HCT116 (cell line): ENCODE data around the gene DOK6. TPM values are rescaled to one million over a fixed set of nuclear protein-coding genes. Genes with fewer than 3 reads are reported as not detected.

ENCODE experiments used
- ATAC-seq: fragments of 200-7000 bp; cut with Tn5 transposase; 2 replicates; pipeline ENCODE4 v1.9.1; 2020; ENCODE audit warnings: mild to moderate bottlenecking, moderate library complexity
- BruUV-seq: library from RNA; stranded (reverse); fragments of 400-500 nt; replicated peaks from 2 replicates; lab custom pipeline; 2021; lab: Mats Ljungman, UMichigan
- CTCF ChIA-PET: fragments of 300-600 bp; sonication (Branson Sonifier 250); formaldehyde crosslinking; loops from one replicate; lab custom pipeline; 2021; ENCODE audit warnings: antibody characterized with exemption; lab: Charles Lee
- POLR2A ChIA-PET: fragments of 300-600, 350-600 bp; sonication (Branson Sonifier 250); formaldehyde crosslinking; loops from one replicate; lab custom pipeline; 2021; ENCODE audit warnings: antibody characterized with exemption; lab: Charles Lee
- RAD21 ChIA-PET, 2 experiments: fragments of 300-600 bp; sonication (Branson Sonifier 250); formaldehyde crosslinking; loops; one replicate each; lab custom pipeline; 2023; ENCODE audit warnings: low total read pairs in 2 of 2; ENCODE audit not compliant: uncharacterized antibody in 2 of 2, unreplicated experiment in 2 of 2, low non-redundant PET in 1 of 2; lab: Charles Lee
- DNase-seq: peaks from one replicate; pipeline ENCODE4 v3.0.0-alpha.2; 2010; ENCODE audit warnings: low read depth, low spot score
- H2AFZ ChIP-seq: fragments of 200-600 bp; shearing (Covaris generic), sonication (generic); 2 replicates; pipeline ENCODE4 v1.6.1; 2017; ENCODE audit warnings: low read depth, mixed run types, mixed read lengths, antibody characterized with exemption, low read length; ENCODE audit not compliant: poor library complexity, severe bottlenecking
- H3K27ac ChIP-seq: 2 replicates; pipeline ENCODE4 v1.5.1; 2012; ENCODE audit warnings: low read depth, low read length
- H3K27me3 ChIP-seq: fragments of 200-600 bp; sonication (generic); 2 replicates; pipeline ENCODE4 v1.6.1; 2016; ENCODE audit warnings: mixed run types, low read length, mixed read lengths; ENCODE audit not compliant: insufficient read depth
- H3K36me3 ChIP-seq, 2 experiments: fragments of 200-500 bp in 1 of 2; fragments of 200-600 bp in 1 of 2; sonication (Bioruptor generic) in 1 of 2; sonication (generic) in 1 of 2; 2 replicates each; pipeline versions ENCODE4 v1.5.1 to v1.6.1; 2014 to 2016; ENCODE audit warnings: low read length in 2 of 2, inconsistent platforms in 1 of 2, mixed read lengths in 1 of 2, mixed run types in 1 of 2; ENCODE audit not compliant: insufficient read depth in 2 of 2, control insufficient read depth in 1 of 2
- H3K4me1 ChIP-seq, 2 experiments: fragments of 200-600 bp in 1 of 2; sonication (generic) in 1 of 2; 2 replicates each; pipeline versions ENCODE4 v1.5.1 to v1.6.1; 2012 to 2017; ENCODE audit warnings: low read length in 2 of 2, inconsistent platforms in 1 of 2, mild to moderate bottlenecking in 1 of 2, mixed read lengths in 1 of 2, mixed run types in 1 of 2, moderate library complexity in 1 of 2; ENCODE audit not compliant: insufficient read depth in 2 of 2, control insufficient read depth in 1 of 2
- H3K4me2 ChIP-seq: fragments of 200-600 bp; sonication (generic); 2 replicates; pipeline ENCODE4 v1.6.1; 2017; ENCODE audit warnings: mixed run types, low read length, mixed read lengths
- H3K4me3 ChIP-seq, 2 experiments: fragments of 200-600 bp in 1 of 2; sonication (generic) in 1 of 2; replicated peaks in 1 of 2; 2 replicates each; pipeline ENCODE4 v1.5.1; 2011 to 2016; ENCODE audit warnings: low read length in 2 of 2, control low read depth in 1 of 2, low read depth in 1 of 2, mild to moderate bottlenecking in 1 of 2, mixed read lengths in 1 of 2, mixed run types in 1 of 2
- H3K79me2 ChIP-seq: fragments of 200-600 bp; sonication (generic); 2 replicates; pipeline ENCODE4 v1.6.1; 2017; ENCODE audit warnings: mild to moderate bottlenecking, mixed run types, low read length, moderate library complexity, mixed read lengths; ENCODE audit not compliant: insufficient read depth
- H3K9ac ChIP-seq: fragments of 200-600 bp; sonication (generic); 2 replicates; pipeline ENCODE4 v1.6.1; 2016; ENCODE audit warnings: low read length, mixed read lengths
- H3K9me2 ChIP-seq: fragments of 200-600 bp; sonication (generic), shearing (Covaris generic); 2 replicates; pipeline ENCODE4 v1.6.1; 2017; ENCODE audit warnings: mixed run types, mild to moderate bottlenecking, moderate library complexity; ENCODE audit not compliant: insufficient read depth
- H3K9me3 ChIP-seq, 2 experiments: fragments of 200-500 bp in 1 of 2; fragments of 200-600 bp in 1 of 2; sonication (Bioruptor generic) in 1 of 2; sonication (generic) in 1 of 2; 2 replicates each; pipeline ENCODE4 v1.6.1; 2014 to 2017; ENCODE audit warnings: low read length in 2 of 2, mixed read lengths in 2 of 2, inconsistent platforms in 1 of 2, low read depth in 1 of 2, mild to moderate bottlenecking in 1 of 2, mixed run types in 1 of 2, moderate library complexity in 1 of 2; ENCODE audit not compliant: control insufficient read depth in 1 of 2, insufficient read depth in 1 of 2
- H4K20me1 ChIP-seq: fragments of 200-600 bp; sonication (generic), shearing (Covaris generic); 2 replicates; pipeline ENCODE4 v1.6.1; 2017; ENCODE audit warnings: mixed run types, mild to moderate bottlenecking, moderate library complexity; ENCODE audit not compliant: insufficient read depth
- CBX3 ChIP-seq: IDR thresholded peaks from 2 replicates; pipeline ENCODE4 v1.6.1; 2012; ENCODE audit warnings: low read depth
- CEBPB ChIP-seq: IDR thresholded peaks from 2 replicates; pipeline ENCODE4 v1.6.1; 2012; ENCODE audit warnings: low read depth
- ELF1 ChIP-seq: IDR thresholded peaks from 2 replicates; pipeline ENCODE4 v1.6.1; 2012; ENCODE audit warnings: low read depth, borderline replicate concordance
- EZH2 ChIP-seq: fragments of 200-600 bp; sonication (generic); IDR thresholded peaks from 2 replicates; pipeline ENCODE4 v1.6.1; 2017; ENCODE audit warnings: antibody characterized with exemption, mixed run types
- EZH2phosphoT487 ChIP-seq: fragments of 200-600 bp; IDR thresholded peaks from 2 replicates; pipeline ENCODE4 v1.6.1; 2018; ENCODE audit warnings: antibody characterized with exemption, borderline replicate concordance
- FOSL1 ChIP-seq: IDR thresholded peaks from 2 replicates; pipeline ENCODE4 v1.6.1; 2012; ENCODE audit warnings: low read depth
- JUND ChIP-seq: IDR thresholded peaks from 2 replicates; pipeline ENCODE4 v1.6.1; 2012
- POLR2A ChIP-seq: IDR thresholded peaks from 2 replicates; pipeline ENCODE4 v1.7.0; 2011; ENCODE audit warnings: borderline replicate concordance; ENCODE audit not compliant: insufficient read depth, insufficient read length; ENCODE audit errors: extremely low read depth
- POLR2AphosphoS5 ChIP-seq: IDR thresholded peaks from 2 replicates; pipeline ENCODE4 v1.6.1; 2011; ENCODE audit warnings: mild to moderate bottlenecking, low read depth, low read length, moderate library complexity
- RAD21 ChIP-seq: IDR thresholded peaks from 2 replicates; pipeline ENCODE4 v1.6.1; 2012; ENCODE audit warnings: low read depth, mild to moderate bottlenecking
- SIN3A ChIP-seq: IDR thresholded peaks from 2 replicates; pipeline ENCODE4 v1.6.1; 2012; ENCODE audit warnings: low read depth
- SP1 ChIP-seq: IDR thresholded peaks from 2 replicates; pipeline ENCODE4 v1.6.1; 2012; ENCODE audit warnings: low read depth
- SRF ChIP-seq: IDR thresholded peaks from 2 replicates; pipeline ENCODE4 v1.6.1; 2012; ENCODE audit warnings: low read depth
- YY1 ChIP-seq: IDR thresholded peaks from 2 replicates; pipeline ENCODE4 v1.6.1; 2011; ENCODE audit warnings: low read length, low read depth, moderate library complexity, mild to moderate bottlenecking; ENCODE audit not compliant: insufficient replicate concordance; ENCODE audit errors: extremely low read depth
- ZBTB33 ChIP-seq: IDR thresholded peaks from 2 replicates; pipeline ENCODE4 v1.6.1; 2011; ENCODE audit warnings: mild to moderate bottlenecking, low read length, moderate library complexity; ENCODE audit not compliant: insufficient replicate concordance; ENCODE audit errors: extremely low read depth
- ZFX ChIP-seq: fragments of 450-650 bp; IDR thresholded peaks from 2 replicates; pipeline ENCODE4 v1.6.1; 2017
- ZNF274 ChIP-seq: fragments of 200-500 bp; sonication (Bioruptor generic); IDR thresholded peaks from 2 replicates; pipeline ENCODE4 v1.6.1; 2014; ENCODE audit warnings: mild to moderate bottlenecking, low read depth, low read length, inconsistent platforms
- intact Hi-C: fragments of 100-400 bp; cut with micrococcal nuclease; formaldehyde crosslinking; loops from 2 replicates; pipeline ENCODE4 v1.10.0; 2022
- total RNA-seq: library from RNA; stranded (reverse); gene quantifications from one replicate; pipeline ENCODE4 v1.2.1, GENCODE V29; 2021; ENCODE audit not compliant: unreplicated experiment
- TF ChIP-seq, protein P1 (sequence below), 3 experiments: fragments of 200-600 bp in 1 of 3; sonication (generic) in 1 of 3; IDR thresholded peaks in 2 of 3; conservative IDR thresholded peaks in 1 of 3; 2 replicates each; pipeline ENCODE4 v1.5.1; 2012 to 2017; ENCODE audit warnings: low read depth in 2 of 3, low read length in 2 of 3, antibody characterized with exemption in 1 of 3, borderline replicate concordance in 1 of 3, control low read depth in 1 of 3, mild to moderate bottlenecking in 1 of 3, mixed read lengths in 1 of 3, mixed run types in 1 of 3, moderate library complexity in 1 of 3; ENCODE audit not compliant: insufficient read depth in 1 of 3

Gene DOK6
- total RNA-seq, 1 experiment from 2014 or later, result not detected

GRCh38 chr18:69631281-69631680, 230.6 kb downstream of the DOK6 start:
- ChIA-PET RAD21 (no interaction called here), POLR2A (no interaction called here), CTCF (no interaction called here)
- Histone ChIP-seq H3K79me2 (no peaks in the 10 kb centered on the region), H4K20me1 (no peaks in the 10 kb centered on the region), H3K27ac (no peak overlapping the region), H3K4me1 (no peaks in the 10 kb centered on the region), H2AFZ (no peak overlapping the region), H3K9me2 (no peaks in the 10 kb centered on the region), H3K4me2 (no peak overlapping the region), H3K4me3 (no peak overlapping the region), H3K27me3 (no peaks in the 10 kb centered on the region), H3K36me3 (no peaks in the 10 kb centered on the region), H3K9me3 (no peaks in the 10 kb centered on the region), H3K9ac (no peak overlapping the region)
- no peak for TF ChIP-seq SP1
- TF ChIP-seq POLR2AphosphoS5, result no peak
- no peak for TF ChIP-seq POLR2A
- TF ChIP-seq SRF, result no peak
- TF ChIP-seq ZNF274, result no peak
- TF ChIP-seq, protein P1, sequence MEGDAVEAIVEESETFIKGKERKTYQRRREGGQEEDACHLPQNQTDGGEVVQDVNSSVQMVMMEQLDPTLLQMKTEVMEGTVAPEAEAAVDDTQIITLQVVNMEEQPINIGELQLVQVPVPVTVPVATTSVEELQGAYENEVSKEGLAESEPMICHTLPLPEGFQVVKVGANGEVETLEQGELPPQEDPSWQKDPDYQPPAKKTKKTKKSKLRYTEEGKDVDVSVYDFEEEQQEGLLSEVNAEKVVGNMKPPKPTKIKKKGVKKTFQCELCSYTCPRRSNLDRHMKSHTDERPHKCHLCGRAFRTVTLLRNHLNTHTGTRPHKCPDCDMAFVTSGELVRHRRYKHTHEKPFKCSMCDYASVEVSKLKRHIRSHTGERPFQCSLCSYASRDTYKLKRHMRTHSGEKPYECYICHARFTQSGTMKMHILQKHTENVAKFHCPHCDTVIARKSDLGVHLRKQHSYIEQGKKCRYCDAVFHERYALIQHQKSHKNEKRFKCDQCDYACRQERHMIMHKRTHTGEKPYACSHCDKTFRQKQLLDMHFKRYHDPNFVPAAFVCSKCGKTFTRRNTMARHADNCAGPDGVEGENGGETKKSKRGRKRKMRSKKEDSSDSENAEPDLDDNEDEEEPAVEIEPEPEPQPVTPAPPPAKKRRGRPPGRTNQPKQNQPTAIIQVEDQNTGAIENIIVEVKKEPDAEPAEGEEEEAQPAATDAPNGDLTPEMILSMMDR (IDR thresholded peaks at IDR 0.05 in 2 of 3, conservative IDR thresholded peaks at IDR 0.05 in 1 of 3; ENCODE audit: borderline replicate concordance in 1 of 3, insufficient read depth in 1 of 3, low read depth in 2 of 3, low read length in 2 of 3), result no peak
- TF ChIP-seq CBX3, result no peak
- no peak for TF ChIP-seq EZH2
- BruUV-seq, result no TSS peak
- no peak for DNase-seq
- no peak for ATAC-seq
- intact Hi-C loops, result no loop called here

- no peak overlapping the region for H3K4me2 ChIP-seq
- no peak overlapping the region for H2AFZ ChIP-seq
- H3K9me3 ChIP-seq, result no peaks in the 10 kb centered on the region
- ChIA-PET POLR2A (no interaction called here), CTCF (no interaction called here), RAD21 (no interaction called here)
- no peak overlapping the region for H3K9ac ChIP-seq
- no peaks in the 10 kb centered on the region for H3K36me3 ChIP-seq
- no peaks in the 10 kb centered on the region for H3K4me1 ChIP-seq
- no peaks in the 10 kb centered on the region for H3K9me2 ChIP-seq
- no TSS peak for BruUV-seq
- H3K27me3 ChIP-seq, result no peaks in the 10 kb centered on the region
- DNase-seq (no peak), ATAC-seq (no peak)
- H3K79me2 ChIP-seq, result no peaks in the 10 kb centered on the region
- H3K27ac ChIP-seq, result no peak overlapping the region
- intact Hi-C loops, result no loop called here
- no peaks in the 10 kb centered on the region for H4K20me1 ChIP-seq
- no peak overlapping the region for H3K4me3 ChIP-seq
- no peak for TF ChIP-seq ZFX
- TF ChIP-seq ZBTB33, result no peak
- no peak for TF ChIP-seq POLR2AphosphoS5
- no peak for TF ChIP-seq YY1
- TF ChIP-seq EZH2phosphoT487, result no peak
- no peak for TF ChIP-seq EZH2
- no peak for TF ChIP-seq RAD21
- no peak for TF ChIP-seq ELF1
- TF ChIP-seq JUND, result no peak
- TF ChIP-seq SRF, result no peak
- TF ChIP-seq FOSL1, result no peak
- no peak for TF ChIP-seq CEBPB
- no peak for TF ChIP-seq SIN3A
- no peak for TF ChIP-seq ZNF274
Measured at GRCh38 chr18:69635482-69635881, 234.8 kb downstream of the DOK6 start.
